Measurements from ENCODE around the gene HOXB8.

Gene HOXB8

GRCh38 chr17:48610282-48611211, 4.5 kb downstream of the HOXB8 start, which contains the start of gene HOXB7:
TSS of gene HOXB7 (minus strand) at chr17:48611017. CDS start at chr17:48610918, 99 bp downstream.
- peak; percentile 28 to 70 (median 52) for DNase-seq

GRCh38 chr17:48609759-48610281, 5.3 kb downstream of the HOXB8 start:
- no peak for DNase-seq

- no peak for DNase-seq
Measured at GRCh38 chr17:48609033-48609432, 6.1 kb downstream of the HOXB8 start.

GRCh38 chr17:48608494-48608834, 6.6 kb downstream of the HOXB8 start:
- DNase-seq = no peak

- no peak for DNase-seq
Measured at GRCh38 chr17:48606892-48607614, 8.0 kb downstream of the HOXB8 start.

GRCh38 chr17:48605991-48606891, 8.9 kb downstream of the HOXB8 start:
- no peak for DNase-seq

GRCh38 chr17:48605409-48605919, 9.6 kb downstream of the HOXB8 start:
- DNase-seq = no peak

- no peak for DNase-seq
Measured at GRCh38 chr17:48604770-48605329, 10.2 kb downstream of the HOXB8 start, which contains the start of gene HOXB6. TSS of gene HOXB6 (minus strand) at chr17:48604986. CDS start at chr17:48598150, 6,836 bp downstream.

GRCh38 chr17:48603959-48604769, 10.9 kb downstream of the HOXB8 start:
- no peak for DNase-seq

- DNase-seq = no peak
Measured at GRCh38 chr17:48601539-48602425, 13.3 kb downstream of the HOXB8 start.

GRCh38 chr17:48601207-48601538, 13.9 kb downstream of the HOXB8 start:
- DNase-seq = no peak

- DNase-seq = no peak
Measured at GRCh38 chr17:48600244-48601098, 14.6 kb downstream of the HOXB8 start.

GRCh38 chr17:48599354-48599753, 15.7 kb downstream of the HOXB8 start:
- DNase-seq = no peak

GRCh38 chr17:48598736-48599135, 16.4 kb downstream of the HOXB8 start:
- no peak for DNase-seq

GRCh38 chr17:48597778-48598631, 17.1 kb downstream of the HOXB8 start:
- peak; percentile 59 to 84 (median 69) for DNase-seq

- DNase-seq = no peak
Measured at GRCh38 chr17:48597528-48597777, 17.6 kb downstream of the HOXB8 start.

GRCh38 chr17:48596735-48597527, 18.2 kb downstream of the HOXB8 start:
- peak; percentile 55 to 63 (median 62) for DNase-seq
